SU-DHL-6 (cell line): ENCODE results near the gene SLC5A10.

Experiments
- H2AFZ ChIP-seq: fragments of 200-600 bp; sonication (generic); 2 replicates; pipeline ENCODE4 v1.6.1; 2014; ENCODE audit warnings: low read depth, mild to moderate bottlenecking, moderate library complexity, mixed read lengths, antibody characterized with exemption, low read length; ENCODE audit not compliant: severe bottlenecking
- H3F3A ChIP-seq: fragments of 200-600 bp; shearing (Covaris generic); 2 replicates; pipeline ENCODE4 v1.6.0; 2016; ENCODE audit warnings: antibody characterized with exemption, mild to moderate bottlenecking; ENCODE audit not compliant: insufficient read depth
- H3K27ac ChIP-seq: fragments of 200-600 bp; sonication (generic); 2 replicates; pipeline ENCODE4 v1.5.1; 2016; ENCODE audit warnings: low read depth, mild to moderate bottlenecking, low read length, moderate library complexity, mixed read lengths
- H3K27me3 ChIP-seq: fragments of 200-600 bp; sonication (generic), shearing (Covaris generic); 2 replicates; pipeline ENCODE4 v1.6.0; 2014; ENCODE audit warnings: mild to moderate bottlenecking, low read length
- H3K36me3 ChIP-seq: fragments of 200-600 bp; sonication (generic); 2 replicates; pipeline ENCODE4 v1.6.1; 2014; ENCODE audit warnings: mild to moderate bottlenecking, low read length, mixed read lengths
- H3K4me2 ChIP-seq: fragments of 300-600, 200-600 bp; shearing (Covaris generic), sonication (generic); 2 replicates; pipeline ENCODE4 v1.6.0; 2014; ENCODE audit warnings: low read length, low read depth, mild to moderate bottlenecking; ENCODE audit not compliant: poor library complexity, severe bottlenecking
- H3K4me3 ChIP-seq: fragments of 200-600 bp; sonication (generic); 2 replicates; pipeline ENCODE4 v1.5.1; 2014; ENCODE audit warnings: antibody characterized with exemption, low read length, mild to moderate bottlenecking, mixed read lengths; ENCODE audit not compliant: insufficient read depth, poor library complexity, severe bottlenecking
- H3K79me2 ChIP-seq: fragments of 200-600 bp; sonication (generic); 2 replicates; pipeline ENCODE4 v1.6.1; 2014; ENCODE audit warnings: mild to moderate bottlenecking, low read length, moderate library complexity; ENCODE audit not compliant: insufficient read depth
- H3K9ac ChIP-seq: fragments of 200-600 bp; sonication (generic); 2 replicates; pipeline ENCODE4 v1.7.0; 2014; ENCODE audit warnings: mild to moderate bottlenecking, low read length
- H3K9me2 ChIP-seq: fragments of 200-600 bp; sonication (generic); replicated peaks from 2 replicates; pipeline ENCODE4 v1.6.1; 2014; ENCODE audit warnings: low read length; ENCODE audit not compliant: insufficient read depth
- H3K9me3 ChIP-seq: fragments of 200-600 bp; sonication (generic); 2 replicates; pipeline ENCODE4 v1.6.1; 2014; ENCODE audit warnings: low read length, mixed read lengths; ENCODE audit not compliant: insufficient read depth
- H4K20me1 ChIP-seq: fragments of 200-600 bp; sonication (generic); 2 replicates; pipeline ENCODE4 v1.6.1; 2014; ENCODE audit warnings: low read depth, mild to moderate bottlenecking, antibody characterized with exemption, low read length, moderate library complexity, mixed read lengths
- EZH2phosphoT487 ChIP-seq: fragments of 200-600 bp; sonication (generic), shearing (Covaris generic); conservative IDR thresholded peaks from 2 replicates; pipeline ENCODE4 v1.6.1; 2018; ENCODE audit warnings: mild to moderate bottlenecking, antibody characterized with exemption, low read length, moderate library complexity, mixed read lengths
- TF ChIP-seq, protein P1 (sequence below): fragments of 200-600 bp; sonication (generic); IDR thresholded peaks from one replicate; pipeline ENCODE4 v1.5.1; 2017; ENCODE audit warnings: antibody characterized with exemption, mild to moderate bottlenecking, low read length, moderate library complexity; ENCODE audit not compliant: insufficient read depth, poor library complexity, severe bottlenecking

Gene SLC5A10

DNA sequence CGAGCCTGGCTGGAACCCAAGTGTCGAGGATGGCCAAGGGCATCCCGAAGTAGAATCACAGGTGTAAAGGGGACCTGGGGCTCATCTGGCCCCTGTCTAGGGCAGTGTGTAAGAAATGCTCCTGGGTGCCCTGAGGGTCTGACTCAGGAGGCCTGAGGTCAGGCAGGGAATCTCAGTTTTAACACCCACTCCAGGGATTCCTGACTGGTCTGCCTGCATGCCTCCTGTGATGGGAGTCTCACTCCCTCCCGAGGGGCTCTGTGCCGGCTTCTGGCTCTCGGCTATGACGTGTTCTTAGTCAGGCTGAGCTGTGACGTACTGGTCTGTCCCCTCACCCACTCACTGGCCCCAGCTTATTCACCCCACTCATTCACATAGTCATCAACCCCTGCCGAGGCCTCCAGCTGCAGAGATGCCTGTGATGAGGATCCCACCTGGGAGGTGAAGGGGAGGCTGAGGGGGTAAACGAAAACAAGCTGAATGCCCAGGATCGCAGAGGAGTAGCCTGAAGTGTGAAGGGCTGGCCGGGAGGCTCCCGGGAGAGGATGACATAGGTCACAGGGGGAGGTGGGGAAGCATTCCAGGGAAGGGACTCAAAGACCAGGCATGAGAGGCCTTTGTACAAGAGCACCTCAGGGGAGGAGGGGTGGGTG lies 28.8 kb downstream of the SLC5A10 start:
- TF ChIP-seq, protein P1, sequence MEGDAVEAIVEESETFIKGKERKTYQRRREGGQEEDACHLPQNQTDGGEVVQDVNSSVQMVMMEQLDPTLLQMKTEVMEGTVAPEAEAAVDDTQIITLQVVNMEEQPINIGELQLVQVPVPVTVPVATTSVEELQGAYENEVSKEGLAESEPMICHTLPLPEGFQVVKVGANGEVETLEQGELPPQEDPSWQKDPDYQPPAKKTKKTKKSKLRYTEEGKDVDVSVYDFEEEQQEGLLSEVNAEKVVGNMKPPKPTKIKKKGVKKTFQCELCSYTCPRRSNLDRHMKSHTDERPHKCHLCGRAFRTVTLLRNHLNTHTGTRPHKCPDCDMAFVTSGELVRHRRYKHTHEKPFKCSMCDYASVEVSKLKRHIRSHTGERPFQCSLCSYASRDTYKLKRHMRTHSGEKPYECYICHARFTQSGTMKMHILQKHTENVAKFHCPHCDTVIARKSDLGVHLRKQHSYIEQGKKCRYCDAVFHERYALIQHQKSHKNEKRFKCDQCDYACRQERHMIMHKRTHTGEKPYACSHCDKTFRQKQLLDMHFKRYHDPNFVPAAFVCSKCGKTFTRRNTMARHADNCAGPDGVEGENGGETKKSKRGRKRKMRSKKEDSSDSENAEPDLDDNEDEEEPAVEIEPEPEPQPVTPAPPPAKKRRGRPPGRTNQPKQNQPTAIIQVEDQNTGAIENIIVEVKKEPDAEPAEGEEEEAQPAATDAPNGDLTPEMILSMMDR, result no peak
- TF ChIP-seq EZH2phosphoT487, result no peak
- H3K27ac ChIP-seq, result no peak overlapping the region
- no peak overlapping the region for H3K9ac ChIP-seq
- H3K36me3 ChIP-seq, result no peaks in the 10 kb centered on the region
- H2AFZ ChIP-seq, result no peak overlapping the region
- no peak overlapping the region for H3K4me3 ChIP-seq
- no peaks in the 10 kb centered on the region for H3F3A ChIP-seq
- no peaks in the 10 kb centered on the region for H4K20me1 ChIP-seq
- H3K9me3 ChIP-seq, result no peaks in the 10 kb centered on the region
- H3K9me2 ChIP-seq, result no peaks in the 10 kb centered on the region
- no peaks in the 10 kb centered on the region for H3K79me2 ChIP-seq
- H3K4me2 ChIP-seq, result no peak overlapping the region
- no peaks in the 10 kb centered on the region for H3K27me3 ChIP-seq

GRCh38 chr17:18981335-18981641 lies 29.3 kb downstream of the SLC5A10 start:
- Histone ChIP-seq H3K4me3 (no peak overlapping the region), H3K4me2 (no peak overlapping the region), H3K9me2 (no peaks in the 10 kb centered on the region), H2AFZ (no peak overlapping the region), H3K9ac (no peak overlapping the region), H3K9me3 (no peaks in the 10 kb centered on the region), H3K79me2 (no peaks in the 10 kb centered on the region), H3F3A (no peaks in the 10 kb centered on the region), H4K20me1 (no peaks in the 10 kb centered on the region), H3K27me3 (no peaks in the 10 kb centered on the region), H3K36me3 (no peaks in the 10 kb centered on the region), H3K27ac (no peak overlapping the region)
- TF ChIP-seq EZH2phosphoT487, result no peak
- TF ChIP-seq, protein P1, result no peak

GRCh38 chr17:18981642-18982424 lies 29.9 kb downstream of the SLC5A10 start:
- Histone ChIP-seq H4K20me1 (no peaks in the 10 kb centered on the region), H3K9me3 (no peaks in the 10 kb centered on the region), H3K27me3 (no peaks in the 10 kb centered on the region), H3F3A (no peaks in the 10 kb centered on the region), H3K9me2 (no peaks in the 10 kb centered on the region), H3K36me3 (no peaks in the 10 kb centered on the region), H3K27ac (no peak overlapping the region), H3K4me3 (no peak overlapping the region), H3K79me2 (no peaks in the 10 kb centered on the region), H2AFZ (no peak overlapping the region), H3K9ac (no peak overlapping the region), H3K4me2 (no peak overlapping the region)
- TF ChIP-seq, protein P1, result no peak
- no peak for TF ChIP-seq EZH2phosphoT487
